Smooth muscle cell (in vitro differentiated cells): Measurements from ENCODE around the gene SLC43A2. TPM values are rescaled to one million over a fixed set of nuclear protein-coding genes. Genes with fewer than 3 reads are reported as not detected.

Experiments
- DNase-seq: peaks from one replicate; lab custom pipeline; 2025; ENCODE audit not compliant: unreplicated experiment; lab: John Stamatoyannopoulos, UW
- H2AFZ ChIP-seq: fragments of 200-600 bp; sonication (generic); 2 replicates; pipeline ENCODE4 v1.6.0; 2016; ENCODE audit warnings: antibody characterized with exemption, low read depth, mild to moderate bottlenecking
- H3F3A ChIP-seq: fragments of 200-600 bp; sonication (generic); 2 replicates; pipeline ENCODE4 v1.6.0; 2017; ENCODE audit warnings: antibody characterized with exemption, low read depth
- H3K27ac ChIP-seq: fragments of 200-600 bp; sonication (generic); 2 replicates; pipeline ENCODE4 v1.5.1; 2016; ENCODE audit warnings: low read depth, mild to moderate bottlenecking
- H3K27me3 ChIP-seq: fragments of 200-600 bp; sonication (generic); 2 replicates; pipeline ENCODE4 v1.6.1; 2016; ENCODE audit warnings: low read depth, mild to moderate bottlenecking
- H3K36me3 ChIP-seq: fragments of 200-600 bp; sonication (generic); 2 replicates; pipeline ENCODE4 v1.5.1; 2016; ENCODE audit warnings: low read depth
- H3K4me1 ChIP-seq: fragments of 200-600 bp; sonication (generic); 2 replicates; pipeline ENCODE4 v1.5.1; 2016; ENCODE audit warnings: low read depth
- H3K4me2 ChIP-seq: fragments of 200-600 bp; sonication (generic); 2 replicates; pipeline ENCODE4 v1.6.0; 2016; ENCODE audit warnings: mild to moderate bottlenecking
- H3K4me3 ChIP-seq: fragments of 200-600 bp; sonication (generic); 2 replicates; pipeline ENCODE4 v1.5.1; 2016; ENCODE audit warnings: mild to moderate bottlenecking
- H3K79me2 ChIP-seq: fragments of 200-600 bp; sonication (generic); 2 replicates; pipeline ENCODE4 v1.6.0; 2016; ENCODE audit warnings: low read depth, mild to moderate bottlenecking
- H3K9ac ChIP-seq: fragments of 200-600 bp; sonication (generic); 2 replicates; pipeline ENCODE4 v1.6.0; 2016; ENCODE audit warnings: low read depth
- H3K9me3 ChIP-seq: fragments of 200-600 bp; sonication (generic); replicated peaks from 2 replicates; pipeline ENCODE4 v1.5.1; 2016; ENCODE audit warnings: low read depth
- H4K20me1 ChIP-seq: fragments of 200-600 bp; sonication (generic); 2 replicates; pipeline ENCODE4 v1.6.0; 2016; ENCODE audit warnings: low read depth
- WGBS: methylation state at CpG from one replicate; pipeline ENCODE4 v1.1.7; 2016; ENCODE audit warnings: low lambda C conversion rate; 5-methylcytosine and 5-hydroxymethylcytosine counted together
- polyA plus RNA-seq: library from polyadenylated mRNA; unstranded; fragments of >200 nt; fragmentation: Nextera tagmentation; extraction: Ambion mirVana; gene quantifications from 2 replicates; pipeline ENCODE4 v1.2.1, GENCODE V29; 2016
- total RNA-seq: library from RNA; depleted of rRNA; stranded (reverse); fragments of >200 nt; gene quantifications from 2 replicates; pipeline ENCODE4 v1.2.3, GENCODE V29; 2014
- TF ChIP-seq, protein P1 (sequence below): fragments of 200-600 bp; sonication (generic); IDR thresholded peaks from 2 replicates; pipeline ENCODE4 v1.5.1; 2017; ENCODE audit warnings: borderline replicate concordance, mild to moderate bottlenecking, antibody characterized with exemption; ENCODE audit not compliant: insufficient read depth, poor library complexity, severe bottlenecking

SLC43A2 gene
- total and polyA plus RNA-seq, 2 experiments from 2014 or later: 3.8 to 5.3 TPM

DNA sequence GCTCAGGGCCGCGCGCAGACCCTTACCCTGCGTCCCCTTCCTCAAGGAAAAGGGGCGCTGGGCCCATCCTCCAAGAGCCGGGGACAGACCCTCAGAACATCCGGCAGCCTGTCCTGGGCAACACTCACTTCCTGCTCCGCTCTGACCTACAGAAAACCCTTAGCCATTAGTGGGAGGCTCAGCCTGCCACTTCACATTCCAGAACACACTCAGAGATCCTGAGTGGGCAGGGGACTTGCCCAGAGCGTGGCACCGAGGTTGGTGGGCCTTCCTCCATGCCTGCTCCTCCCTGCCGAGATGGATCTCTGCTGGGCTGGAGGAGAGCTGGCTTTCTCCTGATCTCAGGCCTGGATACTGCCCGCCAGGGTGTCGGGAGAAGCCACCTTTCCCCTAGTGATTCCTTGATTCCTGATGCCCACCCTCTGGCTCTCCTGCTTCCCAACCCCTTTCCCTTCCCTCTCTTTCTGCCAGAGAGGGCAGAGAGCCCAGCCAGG is 15.4 kb upstream of the SLC43A2 start:
- H3K4me2 ChIP-seq: peak overlapping the region; percentile 88
- no peak overlapping the region for H3K9ac ChIP-seq

DNA sequence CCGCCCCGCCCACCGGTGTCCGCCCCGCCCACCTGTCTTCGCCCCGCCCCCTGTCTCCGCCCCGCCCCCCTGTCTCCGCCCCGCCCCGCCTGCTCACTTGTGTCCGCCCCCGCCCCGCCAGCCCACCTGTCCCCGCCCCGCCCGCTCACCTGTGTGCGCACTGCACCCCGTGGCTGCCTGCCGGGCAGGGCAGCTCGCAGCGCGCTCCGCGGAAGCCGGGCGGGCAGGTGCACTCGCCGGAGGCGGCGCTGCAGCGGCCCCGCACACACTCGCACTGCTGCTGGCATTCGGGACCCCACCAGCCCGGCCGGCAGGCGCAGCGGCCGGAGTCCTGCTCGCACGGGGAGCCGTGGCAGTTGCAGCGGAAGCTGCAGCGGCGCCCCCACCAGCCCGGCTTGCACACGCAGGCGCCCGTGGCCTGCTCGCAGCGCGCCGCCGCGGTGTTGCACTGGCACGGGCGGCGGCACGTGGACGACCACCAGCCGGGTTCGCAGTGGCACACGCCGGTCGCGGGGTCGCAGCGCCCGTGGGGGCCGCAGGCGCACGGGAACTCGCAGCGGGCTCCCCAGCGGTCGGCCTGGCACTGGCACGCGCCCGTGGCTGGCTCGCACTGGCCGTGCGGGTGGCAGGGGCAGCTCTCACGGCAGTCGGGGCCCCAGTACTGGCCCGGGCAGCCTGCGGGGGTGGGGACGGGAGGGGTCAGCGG is 14.8 kb upstream of the SLC43A2 start:
- 4% methylated on average over 48 of the region's 90 CpGs for WGBS
- Histone ChIP-seq H3K9me3 (no peaks in the 10 kb centered on the region), H3K36me3 (no peaks in the 10 kb centered on the region), H3K27me3 (no peaks in the 10 kb centered on the region), H3K79me2 (no peaks in the 10 kb centered on the region), H3K27ac (no peak overlapping the region), H3K4me2 (peak overlapping the region; percentile 88), H2AFZ (peak overlapping the region; percentile 19), H3K9ac (no peak overlapping the region), H3K4me1 (peaks cover 9% of the 10 kb centered on the region), H3F3A (peaks cover 20% of the 10 kb centered on the region), H3K4me3 (peak overlapping the region; percentile 48), H4K20me1 (no peaks in the 10 kb centered on the region)
- TF ChIP-seq, protein P1, sequence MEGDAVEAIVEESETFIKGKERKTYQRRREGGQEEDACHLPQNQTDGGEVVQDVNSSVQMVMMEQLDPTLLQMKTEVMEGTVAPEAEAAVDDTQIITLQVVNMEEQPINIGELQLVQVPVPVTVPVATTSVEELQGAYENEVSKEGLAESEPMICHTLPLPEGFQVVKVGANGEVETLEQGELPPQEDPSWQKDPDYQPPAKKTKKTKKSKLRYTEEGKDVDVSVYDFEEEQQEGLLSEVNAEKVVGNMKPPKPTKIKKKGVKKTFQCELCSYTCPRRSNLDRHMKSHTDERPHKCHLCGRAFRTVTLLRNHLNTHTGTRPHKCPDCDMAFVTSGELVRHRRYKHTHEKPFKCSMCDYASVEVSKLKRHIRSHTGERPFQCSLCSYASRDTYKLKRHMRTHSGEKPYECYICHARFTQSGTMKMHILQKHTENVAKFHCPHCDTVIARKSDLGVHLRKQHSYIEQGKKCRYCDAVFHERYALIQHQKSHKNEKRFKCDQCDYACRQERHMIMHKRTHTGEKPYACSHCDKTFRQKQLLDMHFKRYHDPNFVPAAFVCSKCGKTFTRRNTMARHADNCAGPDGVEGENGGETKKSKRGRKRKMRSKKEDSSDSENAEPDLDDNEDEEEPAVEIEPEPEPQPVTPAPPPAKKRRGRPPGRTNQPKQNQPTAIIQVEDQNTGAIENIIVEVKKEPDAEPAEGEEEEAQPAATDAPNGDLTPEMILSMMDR: peak; percentile 17
- DNase-seq: no peak

More for the DNA sequence above, 15.4 kb upstream of the SLC43A2 start:
- TF ChIP-seq, protein P1: no peak
- Histone ChIP-seq H4K20me1 (no peaks in the 10 kb centered on the region), H3F3A (peaks cover 22% of the 10 kb centered on the region), H3K79me2 (no peaks in the 10 kb centered on the region), H2AFZ (peak overlapping the region; percentile 19), H3K9me3 (no peaks in the 10 kb centered on the region), H3K27me3 (no peaks in the 10 kb centered on the region), H3K4me3 (peak overlapping the region; percentile 48), H3K36me3 (no peaks in the 10 kb centered on the region), H3K4me1 (peaks cover 8% of the 10 kb centered on the region), H3K27ac (no peak overlapping the region)
- WGBS: 67% methylated on average over 11 of the region's 13 CpGs
- no peak for DNase-seq

DNA sequence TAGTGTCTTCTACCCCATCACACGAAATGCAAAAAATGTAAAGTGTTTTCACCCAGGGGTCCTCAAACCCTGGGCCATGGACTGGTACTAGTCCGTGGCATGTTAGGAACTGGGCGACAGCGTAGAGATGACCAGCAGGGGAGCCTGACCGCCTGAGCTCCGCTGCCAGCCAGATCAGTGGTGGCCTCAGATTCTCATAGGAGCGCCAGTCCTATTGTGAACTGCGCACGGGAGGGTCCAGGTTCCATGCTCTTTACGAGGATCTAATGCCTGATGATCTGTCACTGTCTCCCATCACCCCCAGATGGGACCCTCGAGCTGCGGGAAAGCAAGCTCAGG is 12.4 kb upstream of the SLC43A2 start:
- Histone ChIP-seq H3K9ac (no peak overlapping the region), H2AFZ (no peak overlapping the region), H3K9me3 (no peaks in the 10 kb centered on the region), H3K27ac (no peak overlapping the region), H3K36me3 (no peaks in the 10 kb centered on the region), H3K4me3 (no peak overlapping the region), H4K20me1 (no peaks in the 10 kb centered on the region), H3K27me3 (no peaks in the 10 kb centered on the region), H3K4me2 (no peak overlapping the region), H3K4me1 (peaks cover 10% of the 10 kb centered on the region), H3K79me2 (no peaks in the 10 kb centered on the region), H3F3A (no peaks in the 10 kb centered on the region)
- no peak for DNase-seq
- WGBS: 84% methylated on average over 12 of the region's 12 CpGs
- TF ChIP-seq, protein P1: no peak
